ENCODE results near the gene OR6Y1.

Gene OR6Y1

GRCh38 chr1:158506369-158506987 is 47.7 kb downstream of the OR6Y1 start:
- in situ Hi-C loops (cut with MboI; ENCODE audit: low sequenced_read_pairs): no loop called here

GRCh38 chr1:158496374-158496773 is 57.8 kb downstream of the OR6Y1 start:
- in situ Hi-C loops (cut with MboI; ENCODE audit: low sequenced_read_pairs): no loop called here

GRCh38 chr1:158494796-158495195 is 59.4 kb downstream of the OR6Y1 start:
- in situ Hi-C loops (cut with MboI; ENCODE audit: low sequenced_read_pairs): no loop called here
